DND-41 (cell line): ENCODE measurements around the gene EPS8L3.
A peak's percentile ranks its signal among the peaks of the same experiment; 100 is the strongest.
"Not testable (repeated sequence)": the region's sequence is repeated elsewhere in the genome, so short reads cannot be mapped to it uniquely, and the experiment has no call there.

Source experiments
- ATAC-seq: fragments of 200-7000 bp; cut with Tn5 transposase; 3 replicates; pipeline ENCODE4 v1.9.1; 2021; ENCODE audit warnings: low read depth; ENCODE audit not compliant: insufficient read depth
- DNase-seq: peaks from one replicate; pipeline ENCODE4 v3.0.0-alpha.2; 2020
- H2AFZ ChIP-seq: 2 replicates; pipeline ENCODE4 v1.6.0; 2012; ENCODE audit warnings: low read depth, low read length
- H3K27ac ChIP-seq: 2 replicates; pipeline ENCODE4 v1.5.1; 2012; ENCODE audit warnings: low read length, inconsistent platforms
- H3K27me3 ChIP-seq: fragments of 200-600 bp; sonication (generic); 2 replicates; pipeline ENCODE4 v1.6.0; 2012; ENCODE audit warnings: low read length, mild to moderate bottlenecking, inconsistent platforms; ENCODE audit not compliant: insufficient read depth, poor library complexity
- H3K36me3 ChIP-seq: 2 replicates; pipeline ENCODE4 v1.5.1; 2012; ENCODE audit warnings: low read length, inconsistent platforms; ENCODE audit not compliant: insufficient read depth
- H3K4me1 ChIP-seq: 2 replicates; pipeline ENCODE4 v1.5.1; 2012; ENCODE audit warnings: mild to moderate bottlenecking, low read length; ENCODE audit not compliant: insufficient read depth
- H3K4me2 ChIP-seq: 2 replicates; pipeline ENCODE4 v1.6.0; 2012; ENCODE audit warnings: mild to moderate bottlenecking, moderate library complexity, low read length, inconsistent platforms; ENCODE audit not compliant: insufficient read depth
- H3K4me3 ChIP-seq, 2 experiments: fragments of 200-600 bp in 1 of 2; shearing (Covaris generic) in 1 of 2; 2 replicates each; pipeline ENCODE4 v1.5.1; 2012 to 2016; ENCODE audit warnings: inconsistent platforms in 2 of 2, low read length in 2 of 2, mild to moderate bottlenecking in 2 of 2, low read depth in 1 of 2, moderate library complexity in 1 of 2
- H3K79me2 ChIP-seq: 2 replicates; pipeline ENCODE4 v1.6.0; 2012; ENCODE audit warnings: low read length, inconsistent platforms; ENCODE audit not compliant: insufficient read depth
- H3K9ac ChIP-seq: 2 replicates; pipeline ENCODE4 v1.6.0; 2012; ENCODE audit warnings: low read depth, mild to moderate bottlenecking, inconsistent platforms, low read length, moderate library complexity
- H3K9me3 ChIP-seq: 2 replicates; pipeline ENCODE4 v1.5.1; 2012; ENCODE audit warnings: low read length, moderate library complexity, mild to moderate bottlenecking, inconsistent platforms; ENCODE audit not compliant: insufficient read depth, severe bottlenecking
- H4K20me1 ChIP-seq: 2 replicates; pipeline ENCODE4 v1.6.0; 2012; ENCODE audit warnings: low read length; ENCODE audit not compliant: insufficient read depth
- EZH2 ChIP-seq: IDR thresholded peaks from 3 replicates; pipeline ENCODE4 v1.6.1; 2012; ENCODE audit warnings: borderline replicate concordance, low read depth, mild to moderate bottlenecking, moderate library complexity, low read length, inconsistent platforms; ENCODE audit not compliant: severe bottlenecking
- TF ChIP-seq, protein P1 (sequence below): IDR thresholded peaks from 2 replicates; pipeline ENCODE4 v1.5.1; 2012; ENCODE audit warnings: borderline replicate concordance, low read length, moderate library complexity, mild to moderate bottlenecking; ENCODE audit not compliant: poor library complexity, severe bottlenecking; ENCODE audit errors: extremely low read depth

EPS8L3 gene

DNA sequence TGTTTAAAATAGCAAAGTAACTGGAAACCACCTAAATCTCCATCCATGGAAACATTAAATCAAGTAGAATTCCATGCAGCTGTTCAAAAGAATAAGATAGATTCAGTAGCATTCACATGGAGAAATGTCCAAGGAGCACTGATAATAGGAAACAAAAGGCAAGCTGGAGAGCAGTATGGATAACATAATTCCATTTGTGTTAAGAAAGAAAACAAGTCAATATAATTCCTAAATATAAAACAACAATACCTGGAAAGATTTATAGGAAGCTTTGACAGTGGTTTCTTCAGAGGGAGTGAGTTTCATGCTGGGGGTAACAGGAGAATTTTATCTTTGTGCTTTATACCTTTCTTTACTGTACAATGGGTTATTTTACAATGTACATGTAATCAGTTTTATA, 36.6 kb upstream of the EPS8L3 start:
- Histone ChIP-seq H3K79me2 (no peaks in the 10 kb centered on the region), H3K4me3 (no peak overlapping the region), H3K27me3 (no peaks in the 10 kb centered on the region), H3K4me2 (no peak overlapping the region), H3K4me1 (peaks cover 65% of the 10 kb centered on the region), H3K27ac (peak overlapping the region; percentile 55; the same call in 1 of the 2 replicates), H4K20me1 (no peaks in the 10 kb centered on the region), H2AFZ (no peak overlapping the region), H3K9ac (no peak overlapping the region), H3K36me3 (no peaks in the 10 kb centered on the region), H3K9me3 (no peaks in the 10 kb centered on the region)
- DNase-seq (no peak), ATAC-seq (no peak)
- no peak for TF ChIP-seq EZH2
- TF ChIP-seq, protein P1, sequence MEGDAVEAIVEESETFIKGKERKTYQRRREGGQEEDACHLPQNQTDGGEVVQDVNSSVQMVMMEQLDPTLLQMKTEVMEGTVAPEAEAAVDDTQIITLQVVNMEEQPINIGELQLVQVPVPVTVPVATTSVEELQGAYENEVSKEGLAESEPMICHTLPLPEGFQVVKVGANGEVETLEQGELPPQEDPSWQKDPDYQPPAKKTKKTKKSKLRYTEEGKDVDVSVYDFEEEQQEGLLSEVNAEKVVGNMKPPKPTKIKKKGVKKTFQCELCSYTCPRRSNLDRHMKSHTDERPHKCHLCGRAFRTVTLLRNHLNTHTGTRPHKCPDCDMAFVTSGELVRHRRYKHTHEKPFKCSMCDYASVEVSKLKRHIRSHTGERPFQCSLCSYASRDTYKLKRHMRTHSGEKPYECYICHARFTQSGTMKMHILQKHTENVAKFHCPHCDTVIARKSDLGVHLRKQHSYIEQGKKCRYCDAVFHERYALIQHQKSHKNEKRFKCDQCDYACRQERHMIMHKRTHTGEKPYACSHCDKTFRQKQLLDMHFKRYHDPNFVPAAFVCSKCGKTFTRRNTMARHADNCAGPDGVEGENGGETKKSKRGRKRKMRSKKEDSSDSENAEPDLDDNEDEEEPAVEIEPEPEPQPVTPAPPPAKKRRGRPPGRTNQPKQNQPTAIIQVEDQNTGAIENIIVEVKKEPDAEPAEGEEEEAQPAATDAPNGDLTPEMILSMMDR: no peak

GRCh38 chr1:109799445-109799844, 35.7 kb upstream of the EPS8L3 start:
- no peak overlapping the region for H3K27ac ChIP-seq
- no peak overlapping the region for H3K4me3 ChIP-seq
- H3K4me2 ChIP-seq: no peak overlapping the region
- no peaks in the 10 kb centered on the region for H3K79me2 ChIP-seq
- H3K36me3 ChIP-seq: no peaks in the 10 kb centered on the region
- no peak overlapping the region for H3K9ac ChIP-seq
- H2AFZ ChIP-seq: no peak overlapping the region
- DNase-seq (no peak), ATAC-seq (no peak)
- TF ChIP-seq, protein P1: no peak
- TF ChIP-seq EZH2: no peak
- H3K4me1 ChIP-seq: peaks cover 60% of the 10 kb centered on the region
- H3K9me3 ChIP-seq: no peaks in the 10 kb centered on the region
- no peaks in the 10 kb centered on the region for H3K27me3 ChIP-seq
- no peaks in the 10 kb centered on the region for H4K20me1 ChIP-seq

- H4K20me1 ChIP-seq, H2AFZ ChIP-seq, ATAC-seq, H3K4me2 ChIP-seq, H3K27ac ChIP-seq, H3K9ac ChIP-seq, H3K9me3 ChIP-seq, H3K79me2 ChIP-seq, H3K36me3 ChIP-seq, H3K27me3 ChIP-seq, DNase-seq, H3K4me3 ChIP-seq: not testable (repeated sequence)
- H3K4me1 ChIP-seq: peaks cover 59% of the 10 kb centered on the region
Observed at GRCh38 chr1:109797303-109797595, 33.5 kb upstream of the EPS8L3 start.

DNA sequence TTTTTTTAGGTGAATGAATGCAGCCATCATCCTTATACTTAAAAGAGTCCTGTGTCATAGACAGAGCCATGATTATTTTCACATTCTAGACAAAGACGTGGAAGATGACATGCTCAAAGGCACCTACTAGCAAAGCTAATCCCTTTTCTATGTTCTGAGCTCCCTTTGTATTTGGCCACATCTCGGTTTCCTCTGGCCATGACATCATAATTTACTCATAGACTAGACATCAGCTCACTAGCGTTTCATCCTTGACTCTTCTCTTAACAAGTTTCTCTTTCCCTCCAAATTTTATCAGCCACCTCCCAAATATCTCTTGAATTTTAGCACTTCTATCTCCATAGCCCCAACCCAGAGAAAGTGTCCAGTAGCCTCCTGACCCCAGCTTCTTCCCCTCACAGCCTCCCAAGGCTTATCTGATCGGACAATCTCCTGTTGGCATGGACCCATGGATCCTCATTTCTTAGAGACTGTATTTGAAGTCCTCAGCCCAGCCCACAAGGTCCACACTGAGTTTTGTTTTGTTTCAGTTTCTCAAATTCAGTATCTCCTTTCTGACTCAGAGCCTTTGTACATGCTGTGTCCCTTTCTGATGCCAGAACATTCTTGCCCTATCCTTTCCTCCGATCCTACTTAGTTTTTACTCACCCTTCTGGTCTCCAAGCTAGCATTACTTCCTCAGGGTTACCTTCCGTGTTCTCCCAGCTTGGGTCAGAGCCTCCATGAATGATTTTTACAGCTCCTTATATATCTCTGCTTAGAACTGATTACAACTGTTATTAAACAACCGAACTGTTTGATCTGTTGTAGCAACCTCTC, 33.0 kb upstream of the EPS8L3 start:
- no peaks in the 10 kb centered on the region for H3K9me3 ChIP-seq
- TF ChIP-seq, protein P1: no peak
- no peak for TF ChIP-seq EZH2
- H3K27ac ChIP-seq: no peak overlapping the region
- H3K36me3 ChIP-seq: no peaks in the 10 kb centered on the region
- H3K79me2 ChIP-seq: no peaks in the 10 kb centered on the region
- H2AFZ ChIP-seq: no peak overlapping the region
- no peak overlapping the region for H3K9ac ChIP-seq
- H3K4me2 ChIP-seq: no peak overlapping the region
- no peaks in the 10 kb centered on the region for H4K20me1 ChIP-seq
- no peak overlapping the region for H3K4me3 ChIP-seq
- no peaks in the 10 kb centered on the region for H3K27me3 ChIP-seq
- DNase-seq: no peak
- no peak for ATAC-seq
- peaks cover 59% of the 10 kb centered on the region for H3K4me1 ChIP-seq
